Spleen (tissue), 7 donors: ENCODE results near the gene GPR31.

Source experiments
- POLR2A ChIP-seq, 3 donors: fragments of 450-650 bp; IDR thresholded peaks; one replicate each; pipeline ENCODE4 v1.5.1; 2017; ENCODE audit warnings: antibody characterized with exemption in 3 of 3, mild to moderate bottlenecking in 1 of 3
- POLR2AphosphoS5 ChIP-seq, 3 donors: sonication (generic); formaldehyde crosslinking; IDR thresholded peaks; one replicate each; pipeline ENCODE4 v1.5.1; 2017; ENCODE audit warnings: antibody characterized with exemption in 3 of 3
- TF ChIP-seq, protein P1 (sequence below), 11 experiments: fragments of 200-600 bp in 7 of 11; fragments of 450-650 bp in 4 of 11; sonication (generic) in 4 of 11; IDR thresholded peaks in 8 of 11; conservative IDR thresholded peaks in 3 of 11; 1 replicate in 7 of 11; 2 replicates in 4 of 11; pipeline versions ENCODE4 v1.4.0 to v1.8.0; 2016 to 2021; ENCODE audit warnings: antibody characterized with exemption in 11 of 11, inconsistent platforms in 4 of 11, mild to moderate bottlenecking in 1 of 11
- donor health status: DM: no; HTN: no; CAD: no; lungs with moderate emphysema.
- donor health status: DM: no; HTN: no; CAD: no.
- donor health status: DM: no; HTN: no; CAD: no.

DNA sequence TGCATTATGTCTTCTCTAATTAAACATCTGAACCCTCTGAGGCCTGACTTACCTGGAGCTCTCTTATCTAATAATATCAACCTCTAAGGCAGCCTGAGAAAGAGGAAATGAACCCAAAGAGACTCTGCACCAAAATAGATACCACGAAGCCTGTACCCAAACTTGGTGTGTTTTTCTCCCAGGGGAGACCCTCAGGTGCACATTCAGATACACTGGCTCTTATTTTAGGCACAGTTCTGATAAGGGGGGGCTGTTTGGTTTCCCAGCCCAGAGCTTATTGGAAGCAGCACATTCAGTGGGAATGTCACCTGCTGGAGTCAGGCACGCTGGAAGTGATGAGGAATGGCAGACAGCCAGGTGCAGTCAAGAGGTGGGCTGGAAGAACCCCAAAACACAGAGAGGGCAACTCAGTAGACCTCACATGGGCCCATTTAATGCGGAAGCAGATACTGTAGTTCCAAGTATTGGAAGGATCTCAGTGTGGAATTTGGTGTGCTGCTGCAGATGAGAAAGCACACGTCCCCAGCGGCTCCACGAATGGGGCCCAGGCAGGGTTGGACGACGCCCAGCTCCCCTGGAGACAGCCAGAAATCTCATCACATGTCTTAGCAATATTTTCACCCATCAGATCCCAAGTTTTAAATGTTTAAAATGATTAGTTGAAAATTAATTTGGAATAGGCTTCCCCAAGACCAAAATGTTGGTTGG, 44.6 kb downstream of the GPR31 start:
- TF ChIP-seq POLR2AphosphoS5 (IDR thresholded peaks at IDR 0.05) (peak in 2 of 3 donors; percentile 2 to 59), POLR2A (IDR thresholded peaks at IDR 0.05) (peak in 1 of 3 donors; percentile 1)
- TF ChIP-seq, protein P1, sequence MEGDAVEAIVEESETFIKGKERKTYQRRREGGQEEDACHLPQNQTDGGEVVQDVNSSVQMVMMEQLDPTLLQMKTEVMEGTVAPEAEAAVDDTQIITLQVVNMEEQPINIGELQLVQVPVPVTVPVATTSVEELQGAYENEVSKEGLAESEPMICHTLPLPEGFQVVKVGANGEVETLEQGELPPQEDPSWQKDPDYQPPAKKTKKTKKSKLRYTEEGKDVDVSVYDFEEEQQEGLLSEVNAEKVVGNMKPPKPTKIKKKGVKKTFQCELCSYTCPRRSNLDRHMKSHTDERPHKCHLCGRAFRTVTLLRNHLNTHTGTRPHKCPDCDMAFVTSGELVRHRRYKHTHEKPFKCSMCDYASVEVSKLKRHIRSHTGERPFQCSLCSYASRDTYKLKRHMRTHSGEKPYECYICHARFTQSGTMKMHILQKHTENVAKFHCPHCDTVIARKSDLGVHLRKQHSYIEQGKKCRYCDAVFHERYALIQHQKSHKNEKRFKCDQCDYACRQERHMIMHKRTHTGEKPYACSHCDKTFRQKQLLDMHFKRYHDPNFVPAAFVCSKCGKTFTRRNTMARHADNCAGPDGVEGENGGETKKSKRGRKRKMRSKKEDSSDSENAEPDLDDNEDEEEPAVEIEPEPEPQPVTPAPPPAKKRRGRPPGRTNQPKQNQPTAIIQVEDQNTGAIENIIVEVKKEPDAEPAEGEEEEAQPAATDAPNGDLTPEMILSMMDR (IDR thresholded peaks at IDR 0.05 in 8 of 11, conservative IDR thresholded peaks at IDR 0.05 in 3 of 11) = no peak
